Adipose tissue (tissue), 3 donors: ENCODE data around the gene VPS16. TPM values are rescaled to one million over a fixed set of nuclear protein-coding genes. Genes with fewer than 3 reads are reported as not detected.

Experiments
- H3K27ac ChIP-seq: one replicate; pipeline ENCODE4 v1.5.1; 2013; ENCODE audit warnings: low read depth, low read length
- WGBS, 3 donors: extraction: QIAGEN DNeasy Blood & Tissue Kit; methylation state at CpG; one replicate each; pipeline ENCODE4 v1.1.7; 2013; 5-methylcytosine and 5-hydroxymethylcytosine counted together
- polyA plus RNA-seq, 3 donors: library from polyadenylated mRNA; stranded (reverse); fragments of 200-250 nt; gene quantifications; one replicate each; pipeline ENCODE4 v1.2.3, GENCODE V29; 2013
- donor health status: healthy with polysubstance abuse.
- donor health status: Bipolar disorder and iron deficiency.
- donor health status: healthy.

VPS16 gene
- polyA plus RNA-seq, 3 donors = 25.1 to 34.2 (median 29.8) TPM

DNA sequence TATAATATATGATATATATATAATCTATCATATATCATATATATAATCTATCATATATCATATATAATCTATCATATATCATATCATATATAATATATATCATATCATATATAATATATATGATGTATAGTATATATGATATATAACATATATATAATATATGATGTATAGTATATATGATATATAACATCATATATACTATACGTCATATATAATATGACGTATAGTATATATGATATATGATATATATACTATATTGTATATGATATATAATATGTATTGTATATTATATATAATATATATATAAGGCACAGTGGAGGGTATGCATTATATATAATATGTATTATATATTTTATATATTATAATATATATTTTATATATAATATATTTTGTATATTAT is 69.4 kb downstream of the VPS16 start:
- WGBS, 3 donors = 98 to 99% (median 98%) methylated on average over 2 of the region's 2 CpGs
- H3K27ac ChIP-seq = no peak overlapping the region

DNA sequence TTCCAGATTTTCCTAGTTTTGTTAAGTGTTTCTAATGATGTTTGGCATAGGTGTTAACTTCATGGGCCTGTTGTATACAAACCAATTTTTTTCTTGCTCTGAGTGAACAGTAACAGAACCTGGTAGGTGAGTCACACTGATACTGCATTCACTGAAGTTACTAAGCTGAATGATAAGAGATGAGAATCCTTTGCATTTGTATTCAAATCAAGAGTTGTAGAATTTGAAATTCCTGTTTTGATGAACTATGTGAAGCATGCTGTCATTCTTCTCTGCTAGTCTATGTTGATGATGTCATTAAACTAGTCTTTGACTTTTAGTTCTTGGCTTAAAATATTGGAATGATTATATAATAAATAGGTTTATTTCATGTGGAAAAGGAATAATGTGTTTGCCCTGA is 70.7 kb downstream of the VPS16 start:
- no peak overlapping the region for H3K27ac ChIP-seq

DNA sequence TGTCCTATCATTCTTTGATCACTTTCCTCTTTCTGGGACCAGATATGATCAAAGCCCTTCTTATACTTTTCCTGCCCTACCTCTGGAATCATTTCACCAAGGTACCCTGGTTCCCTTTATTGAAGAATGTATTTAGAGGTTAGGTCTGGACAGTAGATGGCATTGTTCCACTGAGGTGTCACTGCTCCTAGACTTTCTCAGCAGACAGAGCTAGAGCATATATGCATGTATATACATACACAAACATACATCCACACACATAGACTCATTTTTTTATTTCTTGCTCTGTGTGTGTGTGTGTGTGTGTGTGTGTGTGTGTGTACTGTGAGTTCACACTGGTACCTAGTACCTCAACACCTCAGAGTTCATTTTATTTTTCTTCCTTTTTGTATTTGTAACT is 73.6 kb downstream of the VPS16 start:
- no peak overlapping the region for H3K27ac ChIP-seq

Other genes starting within 250 kb of the VPS16 start
- 100 to 1,000 TPM in 2 of 3 donors, 10 to 100 TPM in 1; 70.0 to 161 (median 105) TPM for gene NOP56, start 188.1 kb upstream of the VPS16 start, polyA plus RNA-seq
- 100 to 1,000 TPM in 1 of 3 donors, 10 to 100 TPM in 2; 59.1 to 116 (median 72.9) TPM for gene IDH3B, start 176.5 kb upstream of the VPS16 start, polyA plus RNA-seq
- 1 to 10 TPM; 4.3 to 7.0 (median 4.7) TPM for gene EBF4, start 148.0 kb upstream of the VPS16 start, polyA plus RNA-seq
- 10 to 100 TPM in 2 of 3 donors, 1 to 10 TPM in 1; 3.6 to 56.0 (median 38.5) TPM for gene CPXM1, start 40.1 kb upstream of the VPS16 start, polyA plus RNA-seq
- gene C20orf141, start 25.8 kb upstream of the VPS16 start, polyA plus RNA-seq = 1 to 10 TPM in 2 of 3 donors, not detected in 1; 1.4 to 2.0 TPM
- gene TMEM239, start 24.4 kb upstream of the VPS16 start, polyA plus RNA-seq = not detected
- gene PCED1A, start 90 bp upstream of the VPS16 start, polyA plus RNA-seq = 10 to 100 TPM; 21.1 to 40.4 (median 36.3) TPM
- gene PTPRA, start 32.7 kb downstream of the VPS16 start, polyA plus RNA-seq = 10 to 100 TPM; 15.7 to 31.1 (median 30.8) TPM
- not detected for gene GNRH2, start 202.9 kb downstream of the VPS16 start, polyA plus RNA-seq
- gene MRPS26, start 205.3 kb downstream of the VPS16 start, polyA plus RNA-seq = 10 to 100 TPM; 37.0 to 68.4 (median 46.9) TPM
- 1 to 10 TPM in 1 of 3 donors, not detected in 2; 1.9 TPM for gene OXT, start 230.9 kb downstream of the VPS16 start, polyA plus RNA-seq
- gene AVP, start 244.0 kb downstream of the VPS16 start, polyA plus RNA-seq = under 1 TPM in 1 of 3 donors, not detected in 2; 0.25 TPM